ENCODE results near the gene TUBA3E.
"Not testable (repeated sequence)": the region's sequence is repeated elsewhere in the genome, so short reads cannot be mapped to it uniquely, and the experiment has no call there.

TUBA3E gene

GRCh38 chr2:130181880-130182682 lies 16.2 kb downstream of the TUBA3E start, which contains the start of gene MZT2B:
Gene MZT2B (plus strand): TSS chr2:130182262. CDS start chr2:130182283, 21 bp downstream.
- H3K9me2 ChIP-seq (replicated peaks; ENCODE audit: control insufficient read depth, low read length) = not testable (repeated sequence)

GRCh38 chr2:130181325-130181879 lies 16.8 kb downstream of the TUBA3E start, which contains the start of gene SMPD4:
Gene SMPD4 (minus strand): TSS chr2:130181602. CDS start chr2:130176592, 5,010 bp downstream.
- Histone ChIP-seq H3K4me3 (ENCODE audit: low read length) (peak within 1 kb of the TSS; percentile 83), H4K20me1 (ENCODE audit: control insufficient read depth, insufficient read depth, low read depth, low read length) (peaks cover 5% of the 10 kb centered on the region), H3K9me3 (ENCODE audit: control insufficient read depth, insufficient read depth, low read length) (no peaks in the 10 kb centered on the region), H3K79me2 (ENCODE audit: control insufficient read depth, low read length) (peaks cover 92% of the 10 kb centered on the region), H3K27ac (ENCODE audit: low read depth, low read length) (peak within 1 kb of the TSS; percentile 74), H3K4me2 (ENCODE audit: low read length) (peak within 1 kb of the TSS; percentile 66), H3F3A (ENCODE audit: control insufficient read depth, insufficient read depth) (no peaks in the 10 kb centered on the region), H3K4me1 (ENCODE audit: control insufficient read depth, low read length) (peaks cover 26% of the 10 kb centered on the region), H3K27me3 (ENCODE audit: control insufficient read depth, low read length) (no peaks in the 10 kb centered on the region), H3K9me2 (replicated peaks; ENCODE audit: control insufficient read depth, low read length) (no peaks in the 10 kb centered on the region), H3K36me3 (ENCODE audit: control insufficient read depth, low read length) (peaks cover 44% of the 10 kb centered on the region)
- TF ChIP-seq EZH2phosphoT487 (IDR thresholded peaks at IDR 0.05; ENCODE audit: borderline replicate concordance, low read length) (no peak), CTCF (IDR thresholded peaks at IDR 0.05; ENCODE audit: low read depth, low read length, poor library complexity, severe bottlenecking) (no peak)

More at GRCh38 chr2:130181880-130182682, 16.2 kb downstream of the TUBA3E start, which contains the start of gene MZT2B:
- H3K4me2 ChIP-seq (ENCODE audit: low read length) = peak within 1 kb of the TSS; percentile 66
- peaks cover 87% of the 10 kb centered on the region for H3K79me2 ChIP-seq (ENCODE audit: control insufficient read depth, low read length)
- H3K27me3 ChIP-seq (ENCODE audit: control insufficient read depth, low read length); H4K20me1 ChIP-seq (ENCODE audit: control insufficient read depth, insufficient read depth, low read depth, low read length); H3K9me3 ChIP-seq (ENCODE audit: control insufficient read depth, insufficient read depth, low read length); H3F3A ChIP-seq (ENCODE audit: control insufficient read depth, insufficient read depth): not testable (repeated sequence)
- TF ChIP-seq CTCF (IDR thresholded peaks at IDR 0.05; ENCODE audit: low read depth, low read length, poor library complexity, severe bottlenecking) = peak; percentile 55
- H3K36me3 ChIP-seq (ENCODE audit: control insufficient read depth, low read length) = peaks cover 45% of the 10 kb centered on the region
- H3K27ac ChIP-seq (ENCODE audit: low read depth, low read length) = peak within 1 kb of the TSS; percentile 74
- H3K4me3 ChIP-seq (ENCODE audit: low read length) = peak within 1 kb of the TSS; percentile 83
- peaks cover 26% of the 10 kb centered on the region for H3K4me1 ChIP-seq (ENCODE audit: control insufficient read depth, low read length)

- Histone ChIP-seq H3K27ac (ENCODE audit: low read depth, low read length) (peak overlapping the region; percentile 74), H3K36me3 (ENCODE audit: control insufficient read depth, low read length) (peaks cover 41% of the 10 kb centered on the region)
Measured at GRCh38 chr2:130180404-130181324, 17.6 kb downstream of the TUBA3E start.

GRCh38 chr2:130174866-130175265 lies 23.4 kb downstream of the TUBA3E start:
- not testable (repeated sequence) for H3K9me3 ChIP-seq (ENCODE audit: control insufficient read depth, insufficient read depth, low read length); H3K27me3 ChIP-seq (ENCODE audit: control insufficient read depth, low read length); H3K27ac ChIP-seq (ENCODE audit: low read depth, low read length); H4K20me1 ChIP-seq (ENCODE audit: control insufficient read depth, insufficient read depth, low read depth, low read length); H3K4me3 ChIP-seq (ENCODE audit: low read length); H3K4me1 ChIP-seq (ENCODE audit: control insufficient read depth, low read length); H3K4me2 ChIP-seq (ENCODE audit: low read length); H3F3A ChIP-seq (ENCODE audit: control insufficient read depth, insufficient read depth); H3K9me2 ChIP-seq (replicated peaks; ENCODE audit: control insufficient read depth, low read length)
- Histone ChIP-seq H3K36me3 (ENCODE audit: control insufficient read depth, low read length) (peaks cover 50% of the 10 kb centered on the region), H3K79me2 (ENCODE audit: control insufficient read depth, low read length) (peaks cover 48% of the 10 kb centered on the region)

More at GRCh38 chr2:130180404-130181324, 17.6 kb downstream of the TUBA3E start:
- Histone ChIP-seq H3K79me2 (ENCODE audit: control insufficient read depth, low read length) (peaks cover 90% of the 10 kb centered on the region), H3K4me3 (ENCODE audit: low read length) (peak overlapping the region; percentile 83), H3K4me1 (ENCODE audit: control insufficient read depth, low read length) (peaks cover 26% of the 10 kb centered on the region), H3K4me2 (ENCODE audit: low read length) (peak overlapping the region; percentile 66)
- not testable (repeated sequence) for H3K9me2 ChIP-seq (replicated peaks; ENCODE audit: control insufficient read depth, low read length); H3K27me3 ChIP-seq (ENCODE audit: control insufficient read depth, low read length); H3K9me3 ChIP-seq (ENCODE audit: control insufficient read depth, insufficient read depth, low read length); H3F3A ChIP-seq (ENCODE audit: control insufficient read depth, insufficient read depth); H4K20me1 ChIP-seq (ENCODE audit: control insufficient read depth, insufficient read depth, low read depth, low read length)

Data from DOHH2 (cell line).